Colonic mucosa (tissue), 4 donors: ENCODE results near the gene ARMC5. TPM values are rescaled to one million over a fixed set of nuclear protein-coding genes. Genes with fewer than 3 reads are reported as not detected.

Experiments
- DNase-seq: peaks from one replicate; pipeline ENCODE4 v3.0.0-alpha.2; 2020
- H3K27ac ChIP-seq: fragments of 200-600 bp; one replicate; pipeline ENCODE4 v1.8.0; 2021
- H3K27me3 ChIP-seq: fragments of 200-600 bp; one replicate; pipeline ENCODE4 v1.8.0; 2021
- H3K36me3 ChIP-seq: fragments of 200-600 bp; one replicate; pipeline ENCODE4 v1.8.0; 2021
- H3K4me1 ChIP-seq: fragments of 200-600 bp; one replicate; pipeline ENCODE4 v1.8.0; 2021; ENCODE audit warnings: mild to moderate bottlenecking
- H3K4me3 ChIP-seq: fragments of 200-600 bp; one replicate; pipeline ENCODE4 v1.8.0; 2021
- H3K9ac ChIP-seq, 2 donors: one replicate each; pipeline ENCODE4 v1.7.0; 2013; ENCODE audit warnings: control low read depth in 2 of 2, low read depth in 2 of 2, low read length in 2 of 2
- H3K9me3 ChIP-seq: fragments of 200-600 bp; one replicate; pipeline ENCODE4 v1.8.0; 2021
- intact Hi-C: fragments of 100-400 bp; cut with DNase I; formaldehyde crosslinking; loops from one replicate; pipeline ENCODE4 v1.14.1; 2022
- total RNA-seq, 2 donors: library from RNA; stranded (reverse); fragmentation: NEBNext Ultra II Directional in 1 of 2; extraction: Animal tissue kit (Norgen Biotek cat#: 25700) in 1 of 2; gene quantifications; one replicate each; pipeline ENCODE4 v1.2.1, GENCODE V29; 2021
- TF ChIP-seq, protein P1 (sequence below): fragments of 200-600 bp; IDR thresholded peaks from one replicate; pipeline ENCODE4 v1.8.0; 2022; ENCODE audit warnings: antibody characterized with exemption, mild to moderate bottlenecking
- donor health status: healthy.
- donor health status: DM: no; HTN: no; CAD: no.
- donor health status: DM: no; HTN: no; CAD: no.

ARMC5 gene
- total RNA-seq, 2 donors from 2014 or later, result 5.5 to 13.2 TPM

DNA sequence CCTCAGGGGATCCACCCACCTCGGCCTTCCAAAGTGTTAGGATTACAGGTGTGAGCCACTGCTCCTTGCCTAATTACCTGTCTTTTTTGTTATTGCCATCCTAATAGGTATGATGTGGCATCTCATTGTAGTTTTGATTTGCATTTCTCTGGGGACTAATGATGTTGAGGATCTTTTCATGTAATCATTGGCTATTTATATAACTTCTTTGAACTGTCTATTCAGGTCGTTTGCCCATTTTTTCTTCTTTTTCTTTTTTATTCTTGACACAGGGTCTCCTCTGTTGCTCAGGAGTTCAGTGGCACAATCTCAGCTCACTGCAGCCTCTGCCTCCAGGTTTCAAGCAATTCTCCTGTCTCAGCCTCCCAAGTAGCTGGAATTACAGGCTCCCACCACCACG lies 11.3 kb downstream of the ARMC5 start:
- Histone ChIP-seq H3K27me3 (no peaks in the 10 kb centered on the region), H3K9me3 (no peaks in the 10 kb centered on the region), H3K36me3 (no peaks in the 10 kb centered on the region), H3K4me3 (no peak overlapping the region), H3K27ac (peak overlapping the region; percentile 85), H3K9ac (no peak overlapping the region), H3K4me1 (peaks cover under 1% of the 10 kb centered on the region)
- DNase-seq, result no peak
- intact Hi-C loops, result no loop called here
- TF ChIP-seq, protein P1, sequence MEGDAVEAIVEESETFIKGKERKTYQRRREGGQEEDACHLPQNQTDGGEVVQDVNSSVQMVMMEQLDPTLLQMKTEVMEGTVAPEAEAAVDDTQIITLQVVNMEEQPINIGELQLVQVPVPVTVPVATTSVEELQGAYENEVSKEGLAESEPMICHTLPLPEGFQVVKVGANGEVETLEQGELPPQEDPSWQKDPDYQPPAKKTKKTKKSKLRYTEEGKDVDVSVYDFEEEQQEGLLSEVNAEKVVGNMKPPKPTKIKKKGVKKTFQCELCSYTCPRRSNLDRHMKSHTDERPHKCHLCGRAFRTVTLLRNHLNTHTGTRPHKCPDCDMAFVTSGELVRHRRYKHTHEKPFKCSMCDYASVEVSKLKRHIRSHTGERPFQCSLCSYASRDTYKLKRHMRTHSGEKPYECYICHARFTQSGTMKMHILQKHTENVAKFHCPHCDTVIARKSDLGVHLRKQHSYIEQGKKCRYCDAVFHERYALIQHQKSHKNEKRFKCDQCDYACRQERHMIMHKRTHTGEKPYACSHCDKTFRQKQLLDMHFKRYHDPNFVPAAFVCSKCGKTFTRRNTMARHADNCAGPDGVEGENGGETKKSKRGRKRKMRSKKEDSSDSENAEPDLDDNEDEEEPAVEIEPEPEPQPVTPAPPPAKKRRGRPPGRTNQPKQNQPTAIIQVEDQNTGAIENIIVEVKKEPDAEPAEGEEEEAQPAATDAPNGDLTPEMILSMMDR, result no peak

DNA sequence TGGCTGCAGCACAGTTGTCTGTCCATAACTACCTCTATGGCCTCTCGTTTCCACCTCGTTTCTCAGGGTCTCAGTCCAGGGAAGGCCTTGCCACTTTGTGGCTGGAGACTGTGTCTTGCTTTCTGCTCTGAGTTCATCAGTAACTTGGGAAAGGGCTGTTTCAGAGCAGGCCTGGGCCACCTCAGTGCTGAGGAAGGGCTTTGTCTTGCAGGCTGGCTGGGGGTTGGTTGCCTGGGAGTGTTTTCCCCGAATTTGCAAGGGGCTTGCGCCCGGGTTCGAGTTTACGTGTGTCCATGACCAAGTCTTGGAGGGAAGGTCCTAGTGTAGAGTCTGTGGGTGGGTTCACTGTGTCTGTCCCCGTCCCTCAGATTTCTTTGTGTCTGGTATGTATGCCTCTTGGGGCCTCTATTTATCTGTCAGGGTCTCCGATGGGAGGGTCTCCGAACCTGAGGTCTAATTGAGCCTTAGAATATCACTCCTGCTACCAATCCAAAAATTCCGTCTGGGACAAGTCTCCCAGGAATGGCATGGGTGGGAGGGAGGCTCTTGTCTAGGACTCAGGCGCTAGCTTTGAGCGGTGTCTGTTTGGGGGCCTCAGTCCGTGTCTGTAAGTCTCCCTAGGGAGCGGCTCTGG lies 12.1 kb downstream of the ARMC5 start:
- intact Hi-C loops, result no loop called here
- no peak for DNase-seq
- H3K4me1 ChIP-seq, result peaks cover 4% of the 10 kb centered on the region

DNA sequence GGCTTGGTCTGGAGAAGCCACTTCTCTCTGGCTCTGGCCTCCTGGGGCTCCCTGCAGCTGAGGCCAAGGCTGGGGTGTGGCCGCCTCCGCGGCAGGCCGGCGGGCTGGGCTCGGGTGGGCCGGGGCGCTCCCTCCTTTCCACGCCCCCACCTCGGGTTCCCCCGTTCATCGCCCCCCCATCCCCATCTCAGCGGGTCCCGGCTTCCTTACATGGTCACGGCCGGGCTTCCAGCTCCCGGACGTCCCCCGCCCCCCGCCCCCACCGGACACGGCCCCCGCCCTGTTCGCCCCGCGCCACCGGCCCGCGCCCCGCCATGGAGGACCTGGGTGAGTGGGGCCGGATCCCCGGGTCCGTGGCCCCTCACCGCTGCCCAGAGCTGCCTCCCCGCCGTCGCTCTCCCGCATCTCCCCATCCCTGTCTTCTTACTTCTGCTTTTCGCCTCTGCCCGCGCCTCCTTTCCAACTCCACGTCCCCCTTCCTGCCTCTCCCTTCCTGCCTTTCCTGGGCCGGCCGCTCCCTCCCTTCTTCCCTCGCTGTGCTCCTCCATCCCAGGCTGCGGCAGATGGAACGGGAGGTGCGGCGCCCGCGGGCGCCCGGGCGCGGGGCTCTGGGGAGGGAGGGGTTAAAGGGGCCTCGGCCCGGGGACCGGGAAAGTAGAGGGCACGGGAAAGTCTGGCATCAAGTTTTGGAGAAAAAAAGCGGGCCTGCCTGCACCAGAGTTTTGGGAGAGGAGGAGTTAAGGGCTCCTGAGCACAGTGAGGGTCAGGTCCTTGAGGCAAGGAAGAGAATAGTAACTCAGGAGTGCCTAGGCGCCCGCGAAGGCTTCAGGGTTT lies 12.8 kb downstream of the ARMC5 start, which contains the start of gene TGFB1I1:
Gene TGFB1I1 (plus strand): TSS at position 278 of the 834 bp plus-strand sequence. CDS start 37 bp downstream, at position 315.
- no peaks in the 10 kb centered on the region for H3K27me3 ChIP-seq
- peak within 1 kb of the TSS; percentile 37 for H3K4me3 ChIP-seq
- peaks cover 4% of the 10 kb centered on the region for H3K4me1 ChIP-seq
- TF ChIP-seq, protein P1, result no peak
- peak within 1 kb of the TSS; percentile 85 for H3K27ac ChIP-seq
- intact Hi-C loops, result no loop called here
- H3K9me3 ChIP-seq, result no peaks in the 10 kb centered on the region
- peak; percentile 60 for DNase-seq
- no peaks in the 10 kb centered on the region for H3K36me3 ChIP-seq
- H3K9ac ChIP-seq, result peak within 1 kb of the TSS; percentile 59 to 68

More for the DNA sequence above, 12.1 kb downstream of the ARMC5 start:
- peak overlapping the region; percentile 37 for H3K4me3 ChIP-seq
- H3K9me3 ChIP-seq, result no peaks in the 10 kb centered on the region
- H3K27me3 ChIP-seq, result no peaks in the 10 kb centered on the region
- peak overlapping the region; percentile 85 for H3K27ac ChIP-seq
- H3K36me3 ChIP-seq, result no peaks in the 10 kb centered on the region
- peak overlapping the region; percentile 51 to 54 for H3K9ac ChIP-seq
- TF ChIP-seq, protein P1, result no peak

DNA sequence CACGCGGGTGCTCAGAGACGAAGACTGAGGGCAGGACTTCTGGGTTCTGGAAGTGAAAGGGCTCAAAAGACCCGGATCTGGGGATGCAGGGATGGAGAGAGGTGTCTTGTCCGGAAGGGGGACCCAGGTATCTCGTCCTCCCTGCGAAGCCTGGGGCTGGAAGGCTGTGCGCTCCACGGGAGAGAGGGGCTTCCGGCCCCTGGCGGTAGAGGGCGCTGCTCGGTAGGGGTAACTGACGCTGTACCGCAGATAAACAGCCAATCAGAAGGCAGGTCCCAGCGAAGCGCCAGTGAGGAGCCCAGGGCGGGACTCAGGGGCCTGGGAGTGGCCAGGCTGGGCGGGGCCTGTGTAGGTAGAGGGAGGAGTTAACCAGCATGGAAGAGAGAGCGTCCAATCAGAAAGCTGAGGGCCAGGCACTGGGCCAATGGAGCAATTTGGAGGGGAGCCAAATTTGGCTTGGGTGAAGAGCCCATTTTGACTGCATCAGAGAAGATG lies 13.5 kb downstream of the ARMC5 start:
- H3K9ac ChIP-seq, result peak overlapping the region; percentile 59 to 68
- intact Hi-C loops, result no loop called here

More for the DNA sequence above, 13.5 kb downstream of the ARMC5 start:
- H3K9me3 ChIP-seq, result no peaks in the 10 kb centered on the region
- peaks cover 6% of the 10 kb centered on the region for H3K4me1 ChIP-seq
- peak; percentile 92 for DNase-seq
- H3K27ac ChIP-seq, result peak overlapping the region; percentile 85
- H3K27me3 ChIP-seq, result no peaks in the 10 kb centered on the region
- no peaks in the 10 kb centered on the region for H3K36me3 ChIP-seq
- TF ChIP-seq, protein P1, result peak; percentile 60
- H3K4me3 ChIP-seq, result peak overlapping the region; percentile 37
